GM19467 (cell line): Measurements from ENCODE around the gene CEP120.
"Not testable (repeated sequence)": the region's sequence is repeated elsewhere in the genome, so short reads cannot be mapped to it uniquely, and the experiment has no call there.

ENCODE experiments used
- ATAC-seq: cut with Tn5 transposase; IDR thresholded peaks from one replicate; pipeline ENCODE4 v1.9.1; 2021; ENCODE audit warnings: mild to moderate bottlenecking, moderate library complexity; ENCODE audit not compliant: unreplicated experiment

The CEP120 gene

GRCh38 chr5:123391009-123391408, 32.2 kb downstream of the CEP120 start:
- ATAC-seq: no peak

- no peak for ATAC-seq
Measured at GRCh38 chr5:123389794-123390193, 33.4 kb downstream of the CEP120 start.

- ATAC-seq: no peak
Measured at GRCh38 chr5:123387313-123387712, 35.9 kb downstream of the CEP120 start.

DNA sequence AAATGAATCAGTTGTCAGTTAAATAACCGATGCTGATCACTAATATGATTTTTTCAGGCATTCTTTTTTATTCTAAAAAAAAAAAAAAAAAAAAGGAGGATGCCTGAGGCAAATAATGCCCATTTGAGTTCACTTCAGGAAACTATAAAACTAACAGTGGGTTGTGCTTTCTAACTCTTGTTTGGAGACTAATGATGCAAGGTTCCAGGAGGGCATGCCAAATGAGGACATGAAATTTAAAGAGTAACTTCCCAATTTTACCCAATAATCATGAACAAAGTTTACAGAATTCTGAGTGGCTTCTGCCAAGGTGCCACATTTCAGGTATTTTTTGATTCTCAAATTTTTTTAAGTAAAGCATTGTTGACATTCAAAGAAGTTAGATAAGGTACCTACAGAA, 41.0 kb downstream of the CEP120 start:
- ATAC-seq: no peak

DNA sequence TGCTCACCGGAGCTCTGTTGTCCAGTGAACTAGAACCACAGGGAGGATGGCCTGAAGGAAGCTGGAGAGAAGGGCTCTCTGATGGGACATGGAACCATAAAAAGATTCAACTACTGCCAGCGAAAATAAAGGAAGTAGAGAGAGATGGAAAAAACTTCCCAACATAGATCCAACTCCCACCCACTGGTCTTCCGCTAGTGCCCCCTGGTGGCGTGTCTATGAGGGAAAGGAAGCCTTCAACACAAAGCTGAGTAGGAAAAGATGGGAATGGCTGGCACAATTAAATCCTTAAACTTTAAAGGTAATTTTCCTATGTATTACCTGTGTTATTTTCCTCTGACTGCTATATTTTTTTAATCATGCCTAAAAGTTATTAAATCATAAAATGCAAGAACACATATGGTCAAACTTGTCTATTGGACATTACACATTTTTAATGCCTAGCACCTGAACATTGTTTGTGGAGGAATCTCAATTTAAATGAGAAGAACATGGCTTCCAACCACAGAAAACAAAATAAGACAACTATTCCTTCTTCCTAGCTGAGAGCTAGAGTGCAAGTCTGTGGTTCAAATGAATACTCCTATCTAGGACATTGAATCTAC, 51.5 kb downstream of the CEP120 start:
- ATAC-seq: no peak

- no peak for ATAC-seq
Measured at GRCh38 chr5:123369371-123369968, 53.7 kb downstream of the CEP120 start.

DNA sequence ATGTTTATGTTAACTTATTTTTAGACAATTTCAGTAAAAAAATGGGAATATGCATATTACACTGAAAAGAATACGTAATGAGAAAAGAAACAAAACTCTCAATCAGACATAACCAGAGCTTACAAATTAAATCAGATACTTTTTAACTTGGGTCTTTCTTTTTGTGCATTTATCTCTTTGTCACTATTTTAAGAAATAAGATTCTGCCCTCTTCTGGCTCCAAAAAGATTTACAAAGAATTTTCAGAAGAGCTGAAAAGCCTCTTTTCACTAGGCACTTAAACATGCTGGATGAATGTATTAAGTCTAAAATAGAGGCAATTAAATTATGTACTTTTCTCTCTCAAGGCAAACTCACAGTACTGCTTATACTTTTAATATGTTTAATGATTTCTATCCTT, 55.5 kb downstream of the CEP120 start:
- ATAC-seq: no peak

GRCh38 chr5:123365156-123365555, 58.0 kb downstream of the CEP120 start:
- no peak for ATAC-seq

DNA sequence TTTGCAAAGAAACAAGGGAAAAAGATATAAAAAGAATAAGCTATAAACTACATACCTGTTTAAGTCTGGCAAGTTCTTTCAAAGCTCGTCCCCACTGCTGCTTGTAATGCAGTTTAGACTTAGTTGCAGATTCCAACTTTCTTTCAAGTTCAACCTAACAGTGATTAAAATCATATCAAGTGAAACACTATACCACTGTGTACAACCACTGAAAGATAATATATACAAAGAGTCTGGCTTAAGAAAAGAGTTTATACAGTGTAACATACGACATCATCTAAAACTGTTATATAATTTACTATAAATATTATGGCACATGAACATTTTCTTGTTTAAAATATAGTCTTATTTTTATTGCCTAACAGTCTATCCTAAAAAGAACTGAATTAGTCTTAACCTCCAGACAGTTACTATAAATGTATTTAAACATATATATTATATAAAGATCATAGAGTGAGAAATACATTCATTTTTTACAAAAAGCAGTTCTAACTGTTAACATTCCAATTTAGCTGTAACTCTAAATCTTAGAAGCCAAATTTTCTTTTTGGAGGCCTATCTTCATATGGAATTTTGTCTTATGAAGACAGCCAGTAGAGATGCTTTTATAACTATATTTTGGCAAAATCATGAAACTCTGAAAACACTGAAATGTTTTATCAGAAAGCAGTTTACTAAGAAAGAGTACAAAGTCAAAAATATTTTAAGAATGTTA, 58.6 kb downstream of the CEP120 start:
- no peak for ATAC-seq

DNA sequence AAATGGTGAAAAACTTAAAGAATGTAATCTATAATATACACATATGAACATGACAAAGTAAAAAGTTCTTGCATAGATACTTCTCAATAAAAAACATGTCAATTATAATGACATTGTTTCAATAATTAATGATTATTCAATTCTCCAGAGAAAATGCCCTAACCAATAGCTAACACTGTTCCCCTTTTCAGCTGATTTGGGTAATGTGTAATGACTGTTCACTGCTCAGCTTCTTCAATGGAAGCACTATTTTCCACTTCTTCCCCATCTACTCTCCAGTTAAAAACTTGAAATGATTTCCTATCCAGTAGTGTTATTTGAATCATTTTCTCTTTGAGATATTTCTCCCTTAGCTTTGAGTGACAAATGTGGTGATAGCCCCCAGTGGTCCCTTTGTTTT, 62.3 kb downstream of the CEP120 start:
- ATAC-seq: no peak

DNA sequence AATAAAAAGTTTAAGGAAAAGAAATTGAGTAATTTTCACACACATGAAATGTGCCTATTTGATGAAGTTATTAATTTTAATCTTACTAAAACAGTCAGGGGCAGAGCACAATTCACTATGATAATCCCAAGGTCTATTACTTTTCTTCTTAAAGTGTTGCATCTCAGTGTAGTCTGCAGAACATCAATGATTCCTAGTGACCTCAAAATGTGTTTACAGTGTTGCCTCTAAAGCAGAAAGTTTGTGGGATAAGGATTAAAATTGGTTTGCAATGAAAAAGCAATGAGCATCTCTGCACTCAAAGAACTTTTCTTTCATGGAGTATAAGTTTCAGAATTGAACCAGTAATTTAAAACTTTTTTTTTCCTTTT, 63.0 kb downstream of the CEP120 start:
- ATAC-seq: no peak

GRCh38 chr5:123359454-123360200, 63.6 kb downstream of the CEP120 start:
- ATAC-seq: no peak

- no peak for ATAC-seq
Measured at GRCh38 chr5:123358751-123359150, 64.5 kb downstream of the CEP120 start.

GRCh38 chr5:123358304-123358703, 64.9 kb downstream of the CEP120 start:
- ATAC-seq: no peak

DNA sequence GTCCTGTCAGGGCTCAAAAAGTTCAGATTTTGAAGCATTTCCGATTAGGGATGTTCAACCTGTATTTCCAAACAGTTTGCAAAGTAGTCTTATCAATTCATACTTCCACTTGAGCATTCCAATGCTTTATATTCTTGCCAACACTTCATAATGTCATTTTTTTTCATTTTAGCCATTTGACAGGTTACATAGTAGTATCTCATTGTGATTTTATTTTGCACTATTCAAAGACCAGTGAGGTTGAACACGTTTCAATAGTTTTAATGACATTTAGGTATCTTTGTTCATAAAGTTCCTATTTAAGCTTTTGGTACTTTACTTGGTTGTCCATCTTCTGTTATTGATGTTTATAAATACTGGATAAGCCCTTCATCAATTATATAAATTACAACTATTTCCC, 71.4 kb downstream of the CEP120 start:
- ATAC-seq: no peak

DNA sequence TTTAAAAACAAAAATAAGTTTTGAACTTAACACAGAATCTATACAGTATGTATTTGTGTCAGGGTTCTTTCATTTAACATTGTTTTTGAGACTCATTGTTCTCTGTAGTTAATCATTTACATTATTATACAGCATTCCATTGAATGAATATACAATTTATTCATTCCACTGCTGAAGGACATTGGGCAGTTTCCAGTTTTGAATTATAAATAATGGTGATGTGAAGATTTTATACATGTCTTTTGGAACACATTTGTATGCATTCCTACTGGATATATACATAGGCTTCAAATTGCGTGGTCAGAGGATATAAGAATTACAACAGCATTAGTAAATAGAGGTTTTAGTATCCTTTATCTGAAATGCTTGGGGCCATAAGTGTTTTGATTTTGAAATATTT, 72.0 kb downstream of the CEP120 start:
- ATAC-seq: no peak

DNA sequence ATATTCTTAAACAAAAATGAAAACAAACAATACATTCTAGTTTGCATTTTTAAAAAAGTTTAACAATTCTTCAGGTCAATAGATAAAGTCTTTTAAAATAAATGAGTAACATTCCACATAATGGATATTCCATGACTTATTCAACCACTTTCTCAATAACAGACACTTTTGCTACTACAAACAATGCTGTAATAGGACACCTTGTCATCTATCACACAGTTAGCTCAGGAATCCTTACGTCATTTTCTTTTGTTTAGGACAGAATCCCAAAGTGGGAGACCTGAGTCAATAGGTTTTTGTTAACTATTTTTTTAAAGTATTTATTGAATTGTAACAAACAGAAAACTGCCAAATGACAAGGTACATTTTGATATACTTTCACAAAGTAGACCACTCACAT, 72.5 kb downstream of the CEP120 start:
- no peak for ATAC-seq

GRCh38 chr5:123344816-123345426, 78.3 kb downstream of the CEP120 start:
- no peak for ATAC-seq

DNA sequence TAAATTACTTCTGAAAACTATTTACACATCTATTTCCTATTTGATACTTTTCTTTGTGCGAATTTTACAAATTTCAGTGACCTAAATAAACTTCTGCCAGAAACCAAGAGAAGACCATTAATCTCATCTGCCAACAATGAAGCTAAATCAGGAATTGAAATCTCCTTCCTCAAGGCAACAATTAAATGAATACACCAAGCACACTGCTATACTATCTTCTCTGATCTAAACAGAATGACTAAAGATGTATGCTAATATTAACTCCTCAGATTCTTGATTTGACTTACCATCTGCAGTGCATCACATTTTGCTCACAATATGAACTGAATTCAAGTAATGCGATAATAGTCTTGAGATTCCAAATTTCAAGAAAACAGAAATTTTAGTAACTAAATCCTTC, 82.3 kb downstream of the CEP120 start:
- no peak for ATAC-seq

- ATAC-seq: not testable (repeated sequence)
Measured at GRCh38 chr5:123308377-123308776, 114.8 kb downstream of the CEP120 start.

GRCh38 chr5:123305751-123306150, 117.5 kb downstream of the CEP120 start:
- ATAC-seq: no peak
